ENCODE results near the gene PRDM8.

DNA sequence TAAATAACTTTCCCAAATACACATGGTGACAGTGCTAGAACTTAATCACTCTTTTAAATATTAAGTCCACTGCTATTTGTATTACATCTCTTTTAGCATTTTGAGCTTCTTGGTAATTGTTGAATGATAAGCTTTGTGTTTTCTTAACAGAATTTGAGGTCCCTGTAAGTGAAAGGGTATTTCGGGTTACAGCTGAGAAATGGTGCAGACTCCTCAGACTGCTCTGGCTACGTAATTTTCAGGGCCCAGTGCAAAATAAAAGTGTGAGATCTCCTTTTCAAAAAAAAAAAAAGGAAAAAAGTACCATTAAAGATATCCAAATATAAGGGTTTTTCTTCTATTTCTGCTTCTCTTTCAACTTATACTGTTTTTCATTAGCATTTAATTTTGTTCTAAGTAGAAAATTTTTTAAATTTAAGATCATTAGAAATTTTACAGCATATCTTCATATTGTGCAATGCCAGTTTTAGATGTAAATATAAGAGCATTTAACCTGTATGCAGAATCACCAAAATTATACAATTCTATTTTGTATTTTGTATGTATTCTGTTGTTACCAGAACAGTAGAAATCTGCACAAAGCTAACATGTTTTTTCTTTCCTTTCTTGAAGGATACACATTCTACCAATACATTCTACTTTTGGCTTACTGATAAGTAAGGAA, 35.5 kb downstream of the PRDM8 start:
- TF ChIP-seq EZH2 (IDR thresholded peaks at IDR 0.05; ENCODE audit: insufficient read depth, poor library complexity, severe bottlenecking) (no peak), EZH2phosphoT487 (IDR thresholded peaks at IDR 0.05; ENCODE audit: insufficient read depth, low read depth) (no peak)

Data from GM23248 (cell line).